ENCODE results near the gene PRDM5. TPM values are rescaled to one million over a fixed set of nuclear protein-coding genes. Genes with fewer than 3 reads are reported as not detected.
A peak's percentile ranks its signal among the peaks of the same experiment; 100 is the strongest.

PRDM5 gene
- polyA plus RNA-seq (2013, experiment 1 of 2) = 3.0 TPM
- 2.8 TPM for polyA plus RNA-seq (2013, experiment 2 of 2)

DNA sequence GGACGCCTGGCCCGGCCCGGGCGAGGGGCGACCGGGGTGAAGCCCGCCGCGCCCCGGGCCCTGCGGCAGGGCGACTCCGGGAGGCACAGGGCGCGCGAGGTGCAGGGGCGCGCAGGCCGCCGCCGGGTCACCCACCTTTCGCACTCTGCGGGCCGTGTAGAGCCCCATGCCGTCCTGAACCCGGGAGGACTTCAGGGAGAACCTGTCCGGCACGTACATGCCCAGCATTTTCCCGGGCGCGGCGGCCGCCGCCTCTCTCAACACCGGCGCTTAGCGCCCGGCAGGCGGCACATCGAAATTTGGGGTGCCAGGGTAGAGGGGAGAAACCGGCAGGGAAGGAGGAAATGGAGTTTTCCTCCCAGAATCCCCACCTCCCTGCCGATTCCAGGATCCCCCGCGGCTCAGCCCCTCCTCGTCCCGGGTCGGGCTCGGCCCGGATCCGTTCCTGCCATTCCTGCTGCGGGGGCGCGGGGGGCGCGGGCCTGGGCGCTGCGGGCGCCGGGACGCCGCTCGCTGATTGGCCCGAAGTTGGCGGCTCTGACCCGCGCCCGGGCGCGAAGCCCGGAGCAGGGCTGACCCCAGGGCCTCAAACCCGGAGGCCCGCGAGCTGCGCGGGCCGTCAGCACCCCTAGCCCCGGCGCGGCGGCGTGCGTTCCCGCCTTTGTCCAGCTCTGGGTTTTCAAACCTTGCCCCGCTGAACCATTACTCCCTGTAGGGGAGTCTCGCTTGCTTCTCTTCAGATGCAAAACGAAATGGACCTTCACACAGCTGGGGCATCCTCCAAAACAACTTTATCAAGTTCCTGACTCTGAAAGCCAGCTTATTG is at the start of gene PRDM5:
Gene PRDM5 (minus strand): TSS at position 346 of the 826 bp plus-strand sequence. CDS start 118 bp downstream, at position 228.
- peak within 1 kb of the TSS in 1 of 2 experiments; percentile 18 for H3K14ac ChIP-seq (ENCODE audit: low read length in 2 of 2)
- peak within 1 kb of the TSS; percentile 91 for H2AFZ ChIP-seq (ENCODE audit: low read depth, low read length)
- no peaks in the 10 kb centered on the region for H3K27me3 ChIP-seq (ENCODE audit: control insufficient read depth in 1 of 2, insufficient read depth in 1 of 2, low read length in 2 of 2)
- peak within 1 kb of the TSS; percentile 59 for H2BK5ac ChIP-seq (ENCODE audit: low read depth, low read length, poor library complexity, severe bottlenecking)
- peak within 1 kb of the TSS; percentile 86 to 87 for H3K4me3 ChIP-seq (ENCODE audit: insufficient read depth in 1 of 2, low read depth in 1 of 2, low read length in 2 of 2)
- peak within 1 kb of the TSS in 1 of 2 experiments; percentile 83 for H2BK12ac ChIP-seq (ENCODE audit: low read length in 2 of 2)
- H2BK15ac ChIP-seq (ENCODE audit: low read depth, poor library complexity, severe bottlenecking) = peak within 1 kb of the TSS; percentile 100
- peak within 1 kb of the TSS; percentile 70 to 80 for H3K18ac ChIP-seq (ENCODE audit: low read depth in 1 of 2, low read length in 2 of 2)
- peak within 1 kb of the TSS; percentile 91 for H4K91ac ChIP-seq (ENCODE audit: low read length)
- H3K4me1 ChIP-seq (ENCODE audit: control insufficient read depth, insufficient read depth, low read depth, low read length) = no peaks in the 10 kb centered on the region
- peak within 1 kb of the TSS; percentile 98 for H4K8ac ChIP-seq (ENCODE audit: low read length)
- H3K4me2 ChIP-seq (ENCODE audit: low read length, poor library complexity, severe bottlenecking) = peak within 1 kb of the TSS; percentile 83
- WGBS = under 1% methylated on average over 70 of the region's 86 CpGs
- H3K23ac ChIP-seq (ENCODE audit: low read length in 2 of 2) = peak within 1 kb of the TSS in 1 of 2 experiments; percentile 82
- H3K4ac ChIP-seq (ENCODE audit: low read depth in 1 of 2, low read length in 2 of 2) = peak within 1 kb of the TSS; percentile 22 to 98
- DNase-seq = peak; percentile 60
- H3K36me3 ChIP-seq (ENCODE audit: control insufficient read depth in 1 of 2, insufficient read depth in 2 of 2, low read depth in 1 of 2, low read length in 2 of 2) = no peaks in the 10 kb centered on the region
- H3K9me3 ChIP-seq (ENCODE audit: control insufficient read depth, low read length) = no peaks in the 10 kb centered on the region
- H3K79me1 ChIP-seq (replicated peaks; ENCODE audit: low read length, poor library complexity, severe bottlenecking) = peaks cover 10% of the 10 kb centered on the region
- H2BK120ac ChIP-seq (ENCODE audit: low read depth, low read length) = peak within 1 kb of the TSS; percentile 92
- H3K9ac ChIP-seq (ENCODE audit: low read length) = peak within 1 kb of the TSS; percentile 96
- no peak within 1 kb of the TSS for H2AK5ac ChIP-seq (ENCODE audit: low read length, severe bottlenecking)
- peak within 1 kb of the TSS; percentile 74 for H3K27ac ChIP-seq (ENCODE audit: low read length, poor library complexity, severe bottlenecking)

DNA sequence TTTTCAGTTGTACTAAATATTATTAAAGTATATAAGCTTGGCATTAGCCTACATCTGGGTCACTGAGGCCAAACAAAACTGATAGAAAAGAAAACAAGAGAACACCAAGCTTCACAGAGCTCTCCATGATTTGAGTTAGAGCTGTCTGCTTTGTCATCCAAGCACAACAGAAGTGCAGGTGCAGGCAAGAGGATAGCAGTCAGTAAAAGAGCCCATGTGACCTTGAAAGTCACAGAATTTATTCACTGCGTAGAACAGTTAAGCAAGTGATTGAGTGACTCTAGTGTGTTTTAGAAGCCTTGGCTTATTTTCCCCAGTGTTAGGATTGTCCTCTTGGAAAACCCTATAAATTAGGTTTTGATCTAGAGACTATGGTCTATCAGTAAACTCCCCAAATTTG is 49.4 kb upstream of the PRDM5 start:
- H3K14ac ChIP-seq (ENCODE audit: low read length in 2 of 2) = no peak overlapping the region
- H3K23ac ChIP-seq (ENCODE audit: low read length in 2 of 2) = no peak overlapping the region
- H3K9me3 ChIP-seq (ENCODE audit: control insufficient read depth, low read length) = no peaks in the 10 kb centered on the region
- H3K36me3 ChIP-seq (ENCODE audit: control insufficient read depth in 1 of 2, insufficient read depth in 2 of 2, low read depth in 1 of 2, low read length in 2 of 2) = no peaks in the 10 kb centered on the region
- H3K79me1 ChIP-seq (replicated peaks; ENCODE audit: low read length, poor library complexity, severe bottlenecking) = no peaks in the 10 kb centered on the region
- H3K27me3 ChIP-seq (ENCODE audit: control insufficient read depth in 1 of 2, insufficient read depth in 1 of 2, low read length in 2 of 2) = no peaks in the 10 kb centered on the region
- no peak overlapping the region for H3K18ac ChIP-seq (ENCODE audit: low read depth in 1 of 2, low read length in 2 of 2)
- no peak overlapping the region for H2BK5ac ChIP-seq (ENCODE audit: low read depth, low read length, poor library complexity, severe bottlenecking)
- H3K4me1 ChIP-seq (ENCODE audit: control insufficient read depth, insufficient read depth, low read depth, low read length) = no peaks in the 10 kb centered on the region
- no peak for DNase-seq
- no peak overlapping the region for H3K9ac ChIP-seq (ENCODE audit: low read length)
- H4K8ac ChIP-seq (ENCODE audit: low read length) = no peak overlapping the region
- H2BK15ac ChIP-seq (ENCODE audit: low read depth, poor library complexity, severe bottlenecking) = no peak overlapping the region
- H2BK12ac ChIP-seq (ENCODE audit: low read length in 2 of 2) = no peak overlapping the region
- H3K4me2 ChIP-seq (ENCODE audit: low read length, poor library complexity, severe bottlenecking) = no peak overlapping the region
- no peak overlapping the region for H2AFZ ChIP-seq (ENCODE audit: low read depth, low read length)
- no peak overlapping the region for H3K4me3 ChIP-seq (ENCODE audit: insufficient read depth in 1 of 2, low read depth in 1 of 2, low read length in 2 of 2)
- no peak overlapping the region for H3K4ac ChIP-seq (ENCODE audit: low read depth in 1 of 2, low read length in 2 of 2)
- H3K27ac ChIP-seq (ENCODE audit: low read length, poor library complexity, severe bottlenecking) = no peak overlapping the region
- no peak overlapping the region for H2BK120ac ChIP-seq (ENCODE audit: low read depth, low read length)
- H4K91ac ChIP-seq (ENCODE audit: low read length) = no peak overlapping the region
- WGBS = no CpG with 5 or more reads among the region's 1 CpG
- no peak overlapping the region for H2AK5ac ChIP-seq (ENCODE audit: low read length, severe bottlenecking)

DNA sequence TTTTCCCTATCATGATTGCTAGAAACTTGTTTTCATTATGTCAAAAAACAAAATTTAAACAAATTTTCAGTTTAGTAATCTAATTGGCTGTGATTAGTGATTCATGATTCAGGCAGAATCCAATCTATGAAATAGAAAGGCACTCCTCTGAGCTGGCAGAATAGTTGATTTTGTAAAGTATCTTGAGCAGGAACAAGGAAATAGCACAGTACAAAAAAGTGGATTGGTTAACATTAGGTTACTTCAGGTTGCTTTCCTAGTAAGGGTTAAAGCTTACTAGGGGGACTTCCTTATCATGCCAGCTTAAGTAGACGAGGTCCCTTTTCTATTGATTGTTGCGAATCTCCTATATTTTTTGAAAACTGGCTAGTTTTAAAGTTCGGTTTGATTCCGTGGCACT is 43.4 kb upstream of the PRDM5 start:
- no peak overlapping the region for H2AFZ ChIP-seq (ENCODE audit: low read depth, low read length)
- no peak overlapping the region for H3K4ac ChIP-seq (ENCODE audit: low read depth in 1 of 2, low read length in 2 of 2)
- H3K9ac ChIP-seq (ENCODE audit: low read length) = peak overlapping the region; percentile 76
- no peak overlapping the region for H2BK120ac ChIP-seq (ENCODE audit: low read depth, low read length)
- DNase-seq = no peak
- no peak overlapping the region for H2BK15ac ChIP-seq (ENCODE audit: low read depth, poor library complexity, severe bottlenecking)
- no peak overlapping the region for H3K4me2 ChIP-seq (ENCODE audit: low read length, poor library complexity, severe bottlenecking)
- no peaks in the 10 kb centered on the region for H3K27me3 ChIP-seq (ENCODE audit: control insufficient read depth in 1 of 2, insufficient read depth in 1 of 2, low read length in 2 of 2)
- no peak overlapping the region for H3K18ac ChIP-seq (ENCODE audit: low read depth in 1 of 2, low read length in 2 of 2)
- no peaks in the 10 kb centered on the region for H3K4me1 ChIP-seq (ENCODE audit: control insufficient read depth, insufficient read depth, low read depth, low read length)
- H4K91ac ChIP-seq (ENCODE audit: low read length) = no peak overlapping the region
- no peak overlapping the region for H2BK12ac ChIP-seq (ENCODE audit: low read length in 2 of 2)
- H2AK5ac ChIP-seq (ENCODE audit: low read length, severe bottlenecking) = no peak overlapping the region
- no peak overlapping the region for H3K14ac ChIP-seq (ENCODE audit: low read length in 2 of 2)
- H3K4me3 ChIP-seq (ENCODE audit: insufficient read depth in 1 of 2, low read depth in 1 of 2, low read length in 2 of 2) = peak overlapping the region in 1 of 2 experiments; percentile 56
- no peak overlapping the region for H3K23ac ChIP-seq (ENCODE audit: low read length in 2 of 2)
- H2BK5ac ChIP-seq (ENCODE audit: low read depth, low read length, poor library complexity, severe bottlenecking) = no peak overlapping the region
- H3K36me3 ChIP-seq (ENCODE audit: control insufficient read depth in 1 of 2, insufficient read depth in 2 of 2, low read depth in 1 of 2, low read length in 2 of 2) = no peaks in the 10 kb centered on the region
- H3K9me3 ChIP-seq (ENCODE audit: control insufficient read depth, low read length) = no peaks in the 10 kb centered on the region
- WGBS = 96% methylated on average over 4 of the region's 4 CpGs
- H4K8ac ChIP-seq (ENCODE audit: low read length) = no peak overlapping the region
- no peaks in the 10 kb centered on the region for H3K79me1 ChIP-seq (replicated peaks; ENCODE audit: low read length, poor library complexity, severe bottlenecking)
- no peak overlapping the region for H3K27ac ChIP-seq (ENCODE audit: low read length, poor library complexity, severe bottlenecking)

GRCh38 chr4:120964596-120964995 is 42.1 kb upstream of the PRDM5 start:
- Histone ChIP-seq H2AK5ac (ENCODE audit: low read length, severe bottlenecking) (no peak overlapping the region), H3K18ac (ENCODE audit: low read depth in 1 of 2, low read length in 2 of 2) (no peak overlapping the region), H3K23ac (ENCODE audit: low read length in 2 of 2) (no peak overlapping the region), H4K8ac (ENCODE audit: low read length) (no peak overlapping the region), H3K4ac (ENCODE audit: low read depth in 1 of 2, low read length in 2 of 2) (no peak overlapping the region), H3K4me1 (ENCODE audit: control insufficient read depth, insufficient read depth, low read depth, low read length) (no peaks in the 10 kb centered on the region), H2AFZ (ENCODE audit: low read depth, low read length) (no peak overlapping the region), H3K9ac (ENCODE audit: low read length) (no peak overlapping the region), H3K27ac (ENCODE audit: low read length, poor library complexity, severe bottlenecking) (no peak overlapping the region), H2BK15ac (ENCODE audit: low read depth, poor library complexity, severe bottlenecking) (no peak overlapping the region), H2BK120ac (ENCODE audit: low read depth, low read length) (no peak overlapping the region), H3K27me3 (ENCODE audit: control insufficient read depth in 1 of 2, insufficient read depth in 1 of 2, low read length in 2 of 2) (no peaks in the 10 kb centered on the region), H2BK5ac (ENCODE audit: low read depth, low read length, poor library complexity, severe bottlenecking) (no peak overlapping the region), H4K91ac (ENCODE audit: low read length) (no peak overlapping the region), H3K9me3 (ENCODE audit: control insufficient read depth, low read length) (no peaks in the 10 kb centered on the region), H3K14ac (ENCODE audit: low read length in 2 of 2) (no peak overlapping the region), H3K4me3 (ENCODE audit: insufficient read depth in 1 of 2, low read depth in 1 of 2, low read length in 2 of 2) (no peak overlapping the region), H3K79me1 (replicated peaks; ENCODE audit: low read length, poor library complexity, severe bottlenecking) (no peaks in the 10 kb centered on the region), H2BK12ac (ENCODE audit: low read length in 2 of 2) (no peak overlapping the region), H3K4me2 (ENCODE audit: low read length, poor library complexity, severe bottlenecking) (no peak overlapping the region), H3K36me3 (ENCODE audit: control insufficient read depth in 1 of 2, insufficient read depth in 2 of 2, low read depth in 1 of 2, low read length in 2 of 2) (no peaks in the 10 kb centered on the region)
- no peak for DNase-seq
- WGBS = no CpG with 5 or more reads among the region's 1 CpG
